ENCODE data around the gene ZNF473. TPM values are rescaled to one million over a fixed set of nuclear protein-coding genes. Genes with fewer than 3 reads are reported as not detected.

The ZNF473 gene
- total RNA-seq, 1 donor from 2014 or later: 9.7 TPM

DNA sequence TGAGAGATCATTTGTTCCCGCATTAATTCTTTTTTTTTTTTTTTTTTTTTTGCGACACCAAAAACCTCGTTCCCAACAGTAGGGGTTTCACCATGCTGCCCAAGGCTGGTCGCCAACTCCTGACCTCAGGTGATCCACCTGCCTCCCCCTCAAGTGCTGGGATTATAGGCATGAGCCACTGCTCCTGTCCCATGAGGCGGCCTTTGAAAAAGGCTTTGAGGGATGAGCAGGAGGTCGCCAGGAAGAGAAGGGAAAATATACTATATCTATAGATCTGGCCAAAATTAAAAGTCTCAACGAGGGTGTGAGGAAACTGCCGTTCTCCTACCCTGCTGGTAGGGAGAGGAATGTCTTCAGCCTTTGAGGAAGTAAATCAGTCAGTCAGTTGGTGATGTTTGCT lies 26.2 kb downstream of the ZNF473 start:
- peaks cover 20% of the 10 kb centered on the region for H3K36me3 Mint-ChIP-seq
- Histone ChIP-seq H3K27me3 (no peaks in the 10 kb centered on the region), H3K4me2 (no peak overlapping the region), H3K4me3 (no peak overlapping the region), H3K36me3 (peaks cover 6% of the 10 kb centered on the region), H3K9ac (no peak overlapping the region), H3K9me3 (ENCODE audit: low read depth) (peaks cover 9% of the 10 kb centered on the region), H3K4me1 (no peaks in the 10 kb centered on the region), H3F3A (ENCODE audit: low read depth) (no peaks in the 10 kb centered on the region), H3K27ac (no peak overlapping the region), H3K79me2 (ENCODE audit: low read depth) (no peaks in the 10 kb centered on the region), H2AFZ (replicated peaks) (no peak overlapping the region), H4K20me1 (ENCODE audit: low read depth) (no peaks in the 10 kb centered on the region)
- H3K4me1 Mint-ChIP-seq: peaks cover 6% of the 10 kb centered on the region
- H3K27ac Mint-ChIP-seq: no peak overlapping the region
- peak overlapping the region; percentile 69 for H3K4me3 Mint-ChIP-seq
- DNase-seq (ENCODE audit: low spot score): no peak
- H3K9me3 Mint-ChIP-seq: peaks cover 30% of the 10 kb centered on the region
- TF ChIP-seq, protein P1, sequence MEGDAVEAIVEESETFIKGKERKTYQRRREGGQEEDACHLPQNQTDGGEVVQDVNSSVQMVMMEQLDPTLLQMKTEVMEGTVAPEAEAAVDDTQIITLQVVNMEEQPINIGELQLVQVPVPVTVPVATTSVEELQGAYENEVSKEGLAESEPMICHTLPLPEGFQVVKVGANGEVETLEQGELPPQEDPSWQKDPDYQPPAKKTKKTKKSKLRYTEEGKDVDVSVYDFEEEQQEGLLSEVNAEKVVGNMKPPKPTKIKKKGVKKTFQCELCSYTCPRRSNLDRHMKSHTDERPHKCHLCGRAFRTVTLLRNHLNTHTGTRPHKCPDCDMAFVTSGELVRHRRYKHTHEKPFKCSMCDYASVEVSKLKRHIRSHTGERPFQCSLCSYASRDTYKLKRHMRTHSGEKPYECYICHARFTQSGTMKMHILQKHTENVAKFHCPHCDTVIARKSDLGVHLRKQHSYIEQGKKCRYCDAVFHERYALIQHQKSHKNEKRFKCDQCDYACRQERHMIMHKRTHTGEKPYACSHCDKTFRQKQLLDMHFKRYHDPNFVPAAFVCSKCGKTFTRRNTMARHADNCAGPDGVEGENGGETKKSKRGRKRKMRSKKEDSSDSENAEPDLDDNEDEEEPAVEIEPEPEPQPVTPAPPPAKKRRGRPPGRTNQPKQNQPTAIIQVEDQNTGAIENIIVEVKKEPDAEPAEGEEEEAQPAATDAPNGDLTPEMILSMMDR (IDR thresholded peaks at IDR 0.05): no peak
- H3K27me3 Mint-ChIP-seq (ENCODE audit: insufficient read depth, low read depth): peaks cover 9% of the 10 kb centered on the region

DNA sequence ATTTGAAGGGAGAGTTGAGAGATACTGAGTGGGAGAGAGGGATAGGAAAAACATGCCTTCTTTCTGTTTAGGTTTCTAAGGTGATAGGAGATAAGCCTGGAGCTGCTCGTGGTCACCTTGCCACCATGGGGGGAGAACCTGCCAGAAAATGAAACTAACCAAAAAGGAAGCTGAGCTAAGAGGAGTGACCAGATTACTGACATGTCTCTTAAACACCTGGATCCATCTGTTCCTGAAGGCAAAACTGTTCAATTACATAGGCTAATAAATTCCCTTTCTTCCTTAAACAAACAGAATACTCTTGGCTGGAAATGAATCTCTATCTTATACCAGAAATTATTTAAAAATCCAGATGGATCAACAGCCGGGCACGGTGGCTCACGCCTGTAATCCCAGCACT lies 27.3 kb downstream of the ZNF473 start:
- H3K9ac ChIP-seq: no peak overlapping the region
- H3K4me1 Mint-ChIP-seq: peaks cover 6% of the 10 kb centered on the region
- H3K27me3 ChIP-seq: no peaks in the 10 kb centered on the region
- no peak overlapping the region for H3K4me3 ChIP-seq
- no peaks in the 10 kb centered on the region for H3K79me2 ChIP-seq (ENCODE audit: low read depth)
- H3K9me3 Mint-ChIP-seq: peaks cover 27% of the 10 kb centered on the region
- H3K27me3 Mint-ChIP-seq (ENCODE audit: insufficient read depth, low read depth): peaks cover 10% of the 10 kb centered on the region
- peaks cover 4% of the 10 kb centered on the region for H3K9me3 ChIP-seq (ENCODE audit: low read depth)
- no peaks in the 10 kb centered on the region for H3F3A ChIP-seq (ENCODE audit: low read depth)
- H3K4me2 ChIP-seq: no peak overlapping the region
- no peak overlapping the region for H3K4me3 Mint-ChIP-seq
- no peak overlapping the region for H3K27ac ChIP-seq
- no peak overlapping the region for H2AFZ ChIP-seq (replicated peaks)
- H4K20me1 ChIP-seq (ENCODE audit: low read depth): no peaks in the 10 kb centered on the region
- H3K4me1 ChIP-seq: no peaks in the 10 kb centered on the region
- H3K27ac Mint-ChIP-seq: no peak overlapping the region
- peaks cover 9% of the 10 kb centered on the region for H3K36me3 Mint-ChIP-seq
- TF ChIP-seq EZH2 (IDR thresholded peaks at IDR 0.05) (no peak), EZH2phosphoT487 (IDR thresholded peaks at IDR 0.05) (no peak)
- TF ChIP-seq, protein P1 (IDR thresholded peaks at IDR 0.05): no peak
- H3K36me3 ChIP-seq: no peaks in the 10 kb centered on the region
- DNase-seq (ENCODE audit: low spot score): no peak

DNA sequence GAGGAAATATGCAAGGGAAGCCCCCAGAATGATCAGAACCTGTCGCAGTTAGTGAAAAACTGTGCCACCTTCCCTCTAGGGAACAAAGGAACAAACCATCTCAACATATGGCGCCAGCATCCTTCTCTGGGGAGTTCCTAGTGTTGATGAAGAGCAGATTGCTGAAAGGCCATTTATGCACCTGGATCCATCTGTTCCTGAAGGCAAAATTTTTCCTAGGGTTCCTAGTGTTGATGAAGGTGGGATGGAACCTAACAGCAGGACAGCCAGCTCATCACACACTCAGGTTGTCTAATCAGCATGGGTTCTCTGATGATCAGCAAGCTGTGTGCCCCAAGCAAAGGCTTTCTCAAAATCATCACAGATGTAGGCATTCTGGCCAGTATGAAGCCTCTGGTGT lies 32.6 kb downstream of the ZNF473 start:
- H3K9me3 Mint-ChIP-seq: peaks cover 38% of the 10 kb centered on the region
- DNase-seq (ENCODE audit: low spot score): no peak
- no peak overlapping the region for H3K4me3 Mint-ChIP-seq
- Histone ChIP-seq H3K36me3 (no peaks in the 10 kb centered on the region), H3K9ac (no peak overlapping the region), H3K79me2 (ENCODE audit: low read depth) (no peaks in the 10 kb centered on the region), H3K9me3 (ENCODE audit: low read depth) (peaks cover 4% of the 10 kb centered on the region), H2AFZ (replicated peaks) (no peak overlapping the region), H3K4me3 (no peak overlapping the region), H3F3A (ENCODE audit: low read depth) (no peaks in the 10 kb centered on the region), H3K27ac (no peak overlapping the region), H3K4me1 (no peaks in the 10 kb centered on the region), H3K4me2 (no peak overlapping the region), H4K20me1 (ENCODE audit: low read depth) (no peaks in the 10 kb centered on the region), H3K27me3 (no peaks in the 10 kb centered on the region)
- H3K27ac Mint-ChIP-seq: no peak overlapping the region
- H3K4me1 Mint-ChIP-seq: no peaks in the 10 kb centered on the region
- H3K27me3 Mint-ChIP-seq (ENCODE audit: insufficient read depth, low read depth): peaks cover 15% of the 10 kb centered on the region
- TF ChIP-seq EZH2 (IDR thresholded peaks at IDR 0.05): no peak
- TF ChIP-seq EZH2phosphoT487 (IDR thresholded peaks at IDR 0.05): no peak
- TF ChIP-seq, protein P1 (IDR thresholded peaks at IDR 0.05): no peak
- no peaks in the 10 kb centered on the region for H3K36me3 Mint-ChIP-seq
